Liver (tissue), 3 donors: ENCODE data around the gene CEP295NL.

Source experiments
- GABPA ChIP-seq, 2 donors: IDR thresholded peaks in 1 of 2; conservative IDR thresholded peaks in 1 of 2; 2 replicates each; pipeline ENCODE4 v1.6.1; 2016; ENCODE audit warnings: antibody characterized with exemption in 2 of 2, mild to moderate bottlenecking in 1 of 2, moderate library complexity in 1 of 2
- SP1 ChIP-seq: IDR thresholded peaks from 2 replicates; pipeline ENCODE4 v1.6.1; 2018; ENCODE audit warnings: antibody characterized with exemption, mild to moderate bottlenecking
- YY1 ChIP-seq: IDR thresholded peaks from 2 replicates; pipeline ENCODE4 v1.6.1; 2016; ENCODE audit warnings: antibody characterized with exemption, mild to moderate bottlenecking
- TF ChIP-seq, protein P1 (sequence below): IDR thresholded peaks from 2 replicates; pipeline ENCODE4 v1.6.1; 2016; ENCODE audit warnings: antibody characterized with exemption, mild to moderate bottlenecking
- TF ChIP-seq, protein P2 (sequence below): fragments of 150-350 bp; IDR thresholded peaks from 2 replicates; pipeline ENCODE4 v1.5.1; 2017; ENCODE audit warnings: improper control_type of control experiment, low read depth, low read length; ENCODE audit not compliant: missing input control
- donor health status: healthy.
- donor health status: healthy.

DNA sequence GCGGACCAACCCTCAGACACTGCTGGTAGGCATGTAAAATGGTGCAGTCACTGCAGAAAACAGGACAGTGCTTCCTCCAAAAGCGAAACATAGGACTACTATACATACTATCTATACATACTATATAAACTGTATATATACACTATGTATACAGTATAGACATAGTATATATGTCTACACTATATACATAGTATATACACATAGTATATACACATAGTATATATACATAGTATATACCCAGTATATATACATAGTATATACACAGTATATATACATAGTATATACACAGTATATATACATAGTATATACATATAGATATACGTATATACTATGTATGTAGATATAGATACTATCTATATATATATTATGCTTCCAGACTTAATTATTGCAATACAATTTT, 55.9 kb downstream of the CEP295NL start:
- TF ChIP-seq, protein P1, sequence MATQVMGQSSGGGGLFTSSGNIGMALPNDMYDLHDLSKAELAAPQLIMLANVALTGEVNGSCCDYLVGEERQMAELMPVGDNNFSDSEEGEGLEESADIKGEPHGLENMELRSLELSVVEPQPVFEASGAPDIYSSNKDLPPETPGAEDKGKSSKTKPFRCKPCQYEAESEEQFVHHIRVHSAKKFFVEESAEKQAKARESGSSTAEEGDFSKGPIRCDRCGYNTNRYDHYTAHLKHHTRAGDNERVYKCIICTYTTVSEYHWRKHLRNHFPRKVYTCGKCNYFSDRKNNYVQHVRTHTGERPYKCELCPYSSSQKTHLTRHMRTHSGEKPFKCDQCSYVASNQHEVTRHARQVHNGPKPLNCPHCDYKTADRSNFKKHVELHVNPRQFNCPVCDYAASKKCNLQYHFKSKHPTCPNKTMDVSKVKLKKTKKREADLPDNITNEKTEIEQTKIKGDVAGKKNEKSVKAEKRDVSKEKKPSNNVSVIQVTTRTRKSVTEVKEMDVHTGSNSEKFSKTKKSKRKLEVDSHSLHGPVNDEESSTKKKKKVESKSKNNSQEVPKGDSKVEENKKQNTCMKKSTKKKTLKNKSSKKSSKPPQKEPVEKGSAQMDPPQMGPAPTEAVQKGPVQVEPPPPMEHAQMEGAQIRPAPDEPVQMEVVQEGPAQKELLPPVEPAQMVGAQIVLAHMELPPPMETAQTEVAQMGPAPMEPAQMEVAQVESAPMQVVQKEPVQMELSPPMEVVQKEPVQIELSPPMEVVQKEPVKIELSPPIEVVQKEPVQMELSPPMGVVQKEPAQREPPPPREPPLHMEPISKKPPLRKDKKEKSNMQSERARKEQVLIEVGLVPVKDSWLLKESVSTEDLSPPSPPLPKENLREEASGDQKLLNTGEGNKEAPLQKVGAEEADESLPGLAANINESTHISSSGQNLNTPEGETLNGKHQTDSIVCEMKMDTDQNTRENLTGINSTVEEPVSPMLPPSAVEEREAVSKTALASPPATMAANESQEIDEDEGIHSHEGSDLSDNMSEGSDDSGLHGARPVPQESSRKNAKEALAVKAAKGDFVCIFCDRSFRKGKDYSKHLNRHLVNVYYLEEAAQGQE: no peak
- TF ChIP-seq SP1: no peak
- TF ChIP-seq, protein P2, sequence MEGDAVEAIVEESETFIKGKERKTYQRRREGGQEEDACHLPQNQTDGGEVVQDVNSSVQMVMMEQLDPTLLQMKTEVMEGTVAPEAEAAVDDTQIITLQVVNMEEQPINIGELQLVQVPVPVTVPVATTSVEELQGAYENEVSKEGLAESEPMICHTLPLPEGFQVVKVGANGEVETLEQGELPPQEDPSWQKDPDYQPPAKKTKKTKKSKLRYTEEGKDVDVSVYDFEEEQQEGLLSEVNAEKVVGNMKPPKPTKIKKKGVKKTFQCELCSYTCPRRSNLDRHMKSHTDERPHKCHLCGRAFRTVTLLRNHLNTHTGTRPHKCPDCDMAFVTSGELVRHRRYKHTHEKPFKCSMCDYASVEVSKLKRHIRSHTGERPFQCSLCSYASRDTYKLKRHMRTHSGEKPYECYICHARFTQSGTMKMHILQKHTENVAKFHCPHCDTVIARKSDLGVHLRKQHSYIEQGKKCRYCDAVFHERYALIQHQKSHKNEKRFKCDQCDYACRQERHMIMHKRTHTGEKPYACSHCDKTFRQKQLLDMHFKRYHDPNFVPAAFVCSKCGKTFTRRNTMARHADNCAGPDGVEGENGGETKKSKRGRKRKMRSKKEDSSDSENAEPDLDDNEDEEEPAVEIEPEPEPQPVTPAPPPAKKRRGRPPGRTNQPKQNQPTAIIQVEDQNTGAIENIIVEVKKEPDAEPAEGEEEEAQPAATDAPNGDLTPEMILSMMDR: no peak
- TF ChIP-seq GABPA (IDR thresholded peaks at IDR 0.05 in 1 of 2, conservative IDR thresholded peaks at IDR 0.05 in 1 of 2): no peak
- TF ChIP-seq YY1: no peak
